ENCODE results near the gene CCDC169. TPM values are rescaled to one million over a fixed set of nuclear protein-coding genes. Genes with fewer than 3 reads are reported as not detected.
A peak's percentile ranks its signal among the peaks of the same experiment; 100 is the strongest.

The CCDC169 gene
- total RNA-seq, 4 donors from 2014 or later = 0.38 to 4.0 (median 2.1) TPM

DNA sequence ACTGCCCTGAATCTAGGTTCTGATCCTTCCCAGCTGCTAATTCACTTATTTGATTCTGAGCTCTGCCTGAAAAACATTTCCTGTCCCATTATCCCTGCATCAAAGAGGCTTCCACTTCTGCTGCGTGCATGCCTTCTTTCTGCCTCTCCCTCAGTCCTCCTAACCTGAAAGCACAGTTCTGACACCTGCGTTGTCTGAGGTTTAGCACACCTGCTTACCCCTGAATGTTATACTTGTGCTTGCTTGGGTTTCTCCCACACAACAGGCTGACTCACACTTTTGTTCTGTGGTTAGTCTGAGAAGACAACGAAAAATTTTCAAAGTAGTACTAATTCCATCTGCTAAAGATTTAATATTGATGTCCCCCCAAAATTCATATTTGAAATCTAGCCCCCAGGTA is 80.2 kb downstream of the CCDC169 start:
- H3K4me1 ChIP-seq = peaks cover 0 to 1% of the 10 kb centered on the region in 2 donors
- no peaks in the 10 kb centered on the region for H3K36me3 ChIP-seq
- WGBS, 2 donors = 91 to 93% methylated on average over 3 of the region's 3 CpGs
- H3K27ac ChIP-seq = no peak overlapping the region
- TF ChIP-seq, protein P1, sequence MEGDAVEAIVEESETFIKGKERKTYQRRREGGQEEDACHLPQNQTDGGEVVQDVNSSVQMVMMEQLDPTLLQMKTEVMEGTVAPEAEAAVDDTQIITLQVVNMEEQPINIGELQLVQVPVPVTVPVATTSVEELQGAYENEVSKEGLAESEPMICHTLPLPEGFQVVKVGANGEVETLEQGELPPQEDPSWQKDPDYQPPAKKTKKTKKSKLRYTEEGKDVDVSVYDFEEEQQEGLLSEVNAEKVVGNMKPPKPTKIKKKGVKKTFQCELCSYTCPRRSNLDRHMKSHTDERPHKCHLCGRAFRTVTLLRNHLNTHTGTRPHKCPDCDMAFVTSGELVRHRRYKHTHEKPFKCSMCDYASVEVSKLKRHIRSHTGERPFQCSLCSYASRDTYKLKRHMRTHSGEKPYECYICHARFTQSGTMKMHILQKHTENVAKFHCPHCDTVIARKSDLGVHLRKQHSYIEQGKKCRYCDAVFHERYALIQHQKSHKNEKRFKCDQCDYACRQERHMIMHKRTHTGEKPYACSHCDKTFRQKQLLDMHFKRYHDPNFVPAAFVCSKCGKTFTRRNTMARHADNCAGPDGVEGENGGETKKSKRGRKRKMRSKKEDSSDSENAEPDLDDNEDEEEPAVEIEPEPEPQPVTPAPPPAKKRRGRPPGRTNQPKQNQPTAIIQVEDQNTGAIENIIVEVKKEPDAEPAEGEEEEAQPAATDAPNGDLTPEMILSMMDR (IDR thresholded peaks at IDR 0.05) = no peak
- no peak for TF ChIP-seq POLR2A (IDR thresholded peaks at IDR 0.05)
- no peaks in the 10 kb centered on the region for H3K27me3 ChIP-seq
- no peak overlapping the region for H3K4me3 ChIP-seq (replicated peaks in 1 of 3)
- intact Hi-C loops (cut with DNase I) = no loop called here
- no peaks in the 10 kb centered on the region for H3K9me3 ChIP-seq
- DNase-seq = no peak

DNA sequence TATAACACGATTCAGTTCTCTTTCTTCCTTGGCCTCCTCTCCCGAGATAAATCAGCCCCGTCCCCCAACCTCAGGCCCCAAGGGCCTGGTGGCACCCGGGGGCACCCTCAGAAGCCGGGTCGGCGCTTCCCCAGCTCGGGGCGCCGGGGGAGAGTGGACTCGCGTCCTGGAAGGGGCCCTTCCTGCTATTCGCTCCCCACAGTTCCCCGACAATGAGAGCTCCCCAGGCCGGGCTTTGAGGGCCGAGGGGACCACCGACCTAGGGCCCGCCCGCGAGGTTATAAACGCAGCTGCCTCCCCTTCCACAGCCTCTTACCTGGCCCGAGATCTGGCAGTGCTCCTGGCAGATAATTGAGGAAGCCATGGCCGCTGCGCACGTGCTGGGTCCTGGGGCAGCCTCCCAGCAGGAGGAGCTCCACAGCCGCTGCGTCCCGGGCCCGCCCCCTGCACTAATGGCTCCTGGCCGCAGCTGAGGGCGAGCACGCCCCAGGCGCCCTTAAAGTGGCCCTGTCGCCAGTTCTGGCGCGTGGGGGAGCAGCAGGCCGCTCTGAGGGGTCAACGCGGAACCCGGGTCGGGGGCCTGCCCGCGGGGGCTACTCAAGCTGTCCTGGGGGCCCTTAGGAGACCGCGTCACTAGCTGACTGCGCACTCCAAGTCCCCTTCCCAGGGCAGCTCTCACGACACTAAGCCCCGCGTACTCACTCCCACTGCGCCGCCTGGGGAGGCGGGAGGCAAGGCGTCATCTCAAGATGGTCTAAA is 83.3 kb downstream of the CCDC169 start, which contains the start of gene SOHLH2:
TSS of gene SOHLH2 (minus strand) at position 394 of the 759 bp plus-strand sequence. CDS start at position 364, 30 bp downstream.
- no peak within 1 kb of the TSS for H3K4me3 ChIP-seq (replicated peaks in 1 of 3)
- 95 to 96% methylated on average over 30 to 48 of the region's 53 CpGs for WGBS, 2 donors
- intact Hi-C loops (cut with DNase I) = no loop called here
- no peaks in the 10 kb centered on the region for H3K36me3 ChIP-seq
- peaks cover 8 to 10% of the 10 kb centered on the region in 2 donors for H3K4me1 ChIP-seq
- TF ChIP-seq POLR2A (IDR thresholded peaks at IDR 0.05) = no peak
- TF ChIP-seq, protein P1 (IDR thresholded peaks at IDR 0.05) = no peak
- no peak within 1 kb of the TSS for H3K27ac ChIP-seq
- no peaks in the 10 kb centered on the region for H3K9me3 ChIP-seq
- no peak for DNase-seq
- H3K27me3 ChIP-seq = no peaks in the 10 kb centered on the region

DNA sequence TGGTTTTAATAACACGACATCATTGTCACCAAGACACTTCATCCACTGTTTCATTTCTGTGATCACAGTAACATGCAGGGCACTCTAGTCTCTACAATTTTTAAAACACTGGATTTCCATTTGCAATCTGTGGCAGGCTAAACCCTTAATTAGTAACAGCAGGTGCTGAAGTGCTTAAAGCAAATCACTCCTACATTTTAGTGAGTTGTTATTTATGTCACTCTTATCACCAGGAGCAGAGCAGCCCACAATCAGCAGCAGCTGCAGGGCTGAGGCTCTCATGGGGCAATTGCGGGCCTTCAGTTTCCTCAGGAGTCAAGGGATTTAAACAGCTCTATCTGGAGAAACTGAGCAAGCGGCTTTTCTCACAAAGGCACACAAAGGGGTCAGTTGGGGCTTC is 84.8 kb downstream of the CCDC169 start:
- no peak overlapping the region for H3K4me3 ChIP-seq (replicated peaks in 1 of 3)
- no peak overlapping the region for H3K27ac ChIP-seq
- intact Hi-C loops (cut with DNase I) = no loop called here
- H3K9me3 ChIP-seq = no peaks in the 10 kb centered on the region
- no peak for TF ChIP-seq POLR2A (IDR thresholded peaks at IDR 0.05)
- TF ChIP-seq, protein P1 (IDR thresholded peaks at IDR 0.05) = no peak
- WGBS, 2 donors = 79 to 83% methylated on average over 3 of the region's 3 CpGs
- no peaks in the 10 kb centered on the region for H3K27me3 ChIP-seq
- no peak for DNase-seq
- H3K4me1 ChIP-seq = peaks cover 8 to 10% of the 10 kb centered on the region in 2 donors
- no peaks in the 10 kb centered on the region for H3K36me3 ChIP-seq

DNA sequence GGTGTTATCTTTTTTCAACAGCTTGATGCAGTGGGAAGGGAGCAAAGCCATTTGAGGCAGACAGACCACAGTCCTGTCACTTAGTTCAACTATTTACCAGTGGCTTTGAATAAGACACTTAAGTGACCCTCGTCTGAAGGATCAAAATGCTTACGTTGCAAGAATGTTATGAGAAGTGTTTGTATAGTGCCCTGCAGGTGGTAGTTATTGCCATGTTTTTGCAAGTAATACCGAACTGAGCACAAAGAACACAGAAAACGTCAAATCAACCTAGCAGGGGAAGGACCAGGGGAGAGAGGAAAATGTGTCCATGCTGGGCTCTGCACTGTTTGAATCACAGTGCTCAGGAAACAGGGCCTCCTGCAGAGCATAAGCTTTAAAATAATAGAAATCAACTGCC is 86.0 kb downstream of the CCDC169 start:
- Histone ChIP-seq H3K27me3 (no peaks in the 10 kb centered on the region), H3K9me3 (no peaks in the 10 kb centered on the region), H3K4me1 (peaks cover 8 to 10% of the 10 kb centered on the region in 2 donors), H3K36me3 (no peaks in the 10 kb centered on the region), H3K4me3 (replicated peaks in 1 of 3) (no peak overlapping the region), H3K27ac (peak overlapping the region in 1 of 3 donors; percentile 8)
- peak in 1 of 2 donors; percentile 5 for DNase-seq
- TF ChIP-seq, protein P1 (IDR thresholded peaks at IDR 0.05) = no peak
- TF ChIP-seq POLR2A (IDR thresholded peaks at IDR 0.05) = no peak
- intact Hi-C loops (cut with DNase I) = no loop called here
- WGBS, 2 donors = 28 to 30% methylated on average over 4 of the region's 4 CpGs

DNA sequence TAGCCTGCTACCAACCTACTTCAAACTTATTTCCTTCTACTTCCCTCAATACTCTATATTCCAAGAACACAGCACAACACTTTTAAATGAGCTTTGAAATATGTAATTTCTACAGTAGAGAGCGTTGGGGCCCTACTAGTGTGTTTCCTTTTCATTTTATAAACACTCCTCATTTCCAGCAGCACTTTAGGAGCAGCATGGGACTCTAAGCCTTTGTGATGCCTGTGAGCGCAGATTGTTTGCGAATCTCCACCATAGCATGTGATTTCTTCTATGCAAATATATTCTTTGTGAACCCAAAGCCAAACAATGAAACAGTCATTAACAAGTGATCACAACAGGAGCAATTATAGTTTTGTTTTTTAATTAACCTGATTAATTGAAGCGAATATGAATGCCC is 86.9 kb downstream of the CCDC169 start:
- Histone ChIP-seq H3K4me3 (replicated peaks in 1 of 3) (no peak overlapping the region), H3K27me3 (no peaks in the 10 kb centered on the region), H3K36me3 (no peaks in the 10 kb centered on the region), H3K27ac (no peak overlapping the region), H3K4me1 (peaks cover 8 to 10% of the 10 kb centered on the region in 2 donors), H3K9me3 (no peaks in the 10 kb centered on the region)
- 93 to 96% methylated on average over 4 of the region's 4 CpGs for WGBS, 2 donors
- intact Hi-C loops (cut with DNase I) = no loop called here
- DNase-seq = no peak
- no peak for TF ChIP-seq POLR2A (IDR thresholded peaks at IDR 0.05)
- TF ChIP-seq, protein P1 (IDR thresholded peaks at IDR 0.05) = no peak

All from thyroid gland (tissue), 4 donors.